Erythroblast (primary cell): Measurements from ENCODE around the gene MSI2.

Source experiments
- GATA1 ChIP-seq: IDR thresholded peaks from 2 replicates; pipeline ENCODE4 v1.6.1; 2011; ENCODE audit warnings: low read depth, mild to moderate bottlenecking, control low read depth, low read length, moderate library complexity
- POLR2A ChIP-seq: IDR thresholded peaks from 2 replicates; pipeline ENCODE4 v1.6.1; 2011; ENCODE audit warnings: mild to moderate bottlenecking, low read length

DNA sequence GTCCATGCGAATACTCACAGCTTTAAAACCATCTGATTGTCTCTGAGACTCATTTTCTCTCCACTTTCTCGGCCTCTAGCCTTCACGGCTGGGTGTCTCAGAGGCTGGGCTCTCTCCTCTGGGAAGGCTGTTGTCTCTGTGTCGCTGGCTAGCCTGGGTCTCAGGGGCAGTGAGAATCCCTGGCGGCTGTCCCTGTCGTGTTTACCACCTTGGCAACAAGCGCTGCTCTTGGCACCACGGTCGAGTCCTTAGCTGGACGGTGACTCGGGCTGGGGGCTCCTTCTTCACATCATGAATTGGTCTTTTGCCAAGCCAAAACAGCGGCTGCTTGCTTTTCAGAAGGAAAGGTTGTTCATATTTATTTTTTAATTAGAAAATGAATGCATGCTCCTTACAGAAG, 81.1 kb downstream of the MSI2 start:
- TF ChIP-seq POLR2A (no peak), GATA1 (no peak)
